ENCODE measurements around the gene PRC1.

The PRC1 gene

DNA sequence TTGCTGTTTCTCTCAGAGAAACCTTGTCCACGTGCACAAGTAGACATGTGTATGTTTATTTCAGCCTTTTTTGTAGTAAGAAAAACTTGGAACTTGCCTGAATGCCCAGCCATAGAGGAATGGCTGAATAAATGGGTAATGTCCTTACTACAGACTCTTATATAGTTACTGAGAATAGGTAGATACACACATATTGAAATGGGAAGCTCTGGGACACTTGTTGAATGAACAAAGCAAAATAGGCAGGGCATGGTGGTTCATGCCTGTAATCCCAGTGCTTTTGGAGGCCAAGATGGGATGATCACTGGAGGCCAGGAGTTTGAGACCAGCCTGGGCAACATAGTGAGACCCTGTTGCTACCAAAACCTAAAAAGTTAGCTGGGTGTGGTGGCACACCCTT is 57.5 kb downstream of the PRC1 start:
- DNase-seq (ENCODE audit: low read depth) = no peak
- TF ChIP-seq, protein P1, sequence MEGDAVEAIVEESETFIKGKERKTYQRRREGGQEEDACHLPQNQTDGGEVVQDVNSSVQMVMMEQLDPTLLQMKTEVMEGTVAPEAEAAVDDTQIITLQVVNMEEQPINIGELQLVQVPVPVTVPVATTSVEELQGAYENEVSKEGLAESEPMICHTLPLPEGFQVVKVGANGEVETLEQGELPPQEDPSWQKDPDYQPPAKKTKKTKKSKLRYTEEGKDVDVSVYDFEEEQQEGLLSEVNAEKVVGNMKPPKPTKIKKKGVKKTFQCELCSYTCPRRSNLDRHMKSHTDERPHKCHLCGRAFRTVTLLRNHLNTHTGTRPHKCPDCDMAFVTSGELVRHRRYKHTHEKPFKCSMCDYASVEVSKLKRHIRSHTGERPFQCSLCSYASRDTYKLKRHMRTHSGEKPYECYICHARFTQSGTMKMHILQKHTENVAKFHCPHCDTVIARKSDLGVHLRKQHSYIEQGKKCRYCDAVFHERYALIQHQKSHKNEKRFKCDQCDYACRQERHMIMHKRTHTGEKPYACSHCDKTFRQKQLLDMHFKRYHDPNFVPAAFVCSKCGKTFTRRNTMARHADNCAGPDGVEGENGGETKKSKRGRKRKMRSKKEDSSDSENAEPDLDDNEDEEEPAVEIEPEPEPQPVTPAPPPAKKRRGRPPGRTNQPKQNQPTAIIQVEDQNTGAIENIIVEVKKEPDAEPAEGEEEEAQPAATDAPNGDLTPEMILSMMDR (conservative IDR thresholded peaks at IDR 0.05; ENCODE audit: control insufficient read depth, insufficient read depth, low read depth, low read length) = no peak
- no peak overlapping the region for H3K4me3 ChIP-seq (ENCODE audit: control insufficient read depth, low read depth, low read length)

DNA sequence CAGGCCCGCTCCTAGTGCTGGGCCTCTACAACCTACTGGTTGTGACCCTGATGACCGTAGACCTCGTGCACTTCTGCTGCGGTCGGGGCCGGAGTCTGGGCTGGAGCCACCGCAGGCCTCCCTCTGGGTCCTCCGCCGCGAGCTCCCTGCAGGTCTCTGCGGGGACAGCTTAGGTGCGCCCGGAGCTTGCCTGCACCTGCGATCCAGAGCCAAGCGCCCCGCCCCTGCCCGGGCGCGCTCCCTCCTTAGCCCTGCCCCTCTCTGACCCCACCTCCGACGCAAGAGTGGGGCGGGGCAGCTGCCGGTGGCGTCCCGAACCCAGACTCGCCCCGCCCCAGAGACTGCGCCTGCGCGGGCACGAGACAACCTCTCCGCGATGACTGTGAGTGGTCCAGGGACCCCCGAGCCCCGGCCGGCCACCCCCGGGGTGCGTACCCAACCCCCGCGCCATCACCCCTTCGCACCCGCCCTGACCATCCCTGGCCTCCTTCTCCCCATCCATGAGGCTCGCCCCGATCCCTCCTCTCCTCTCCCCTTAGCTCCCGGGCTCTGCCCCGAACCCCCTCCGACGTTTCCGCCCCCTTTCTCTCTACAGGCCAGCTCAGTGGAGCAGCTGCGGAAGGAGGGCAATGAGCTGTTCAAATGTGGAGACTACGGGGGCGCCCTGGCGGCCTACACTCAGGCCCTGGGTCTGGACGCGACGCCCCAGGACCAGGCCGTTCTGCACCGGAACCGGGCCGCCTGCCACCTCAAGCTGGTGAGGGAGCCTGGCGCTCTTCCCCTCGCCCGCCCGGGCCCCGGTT is 59.2 kb downstream of the PRC1 start, which contains the start of gene UNC45A:
Gene UNC45A, plus strand, starts transcription at position 337 of the 803 bp plus-strand sequence. Its CDS starts 40 bp downstream, at position 377.
- peak within 1 kb of the TSS; percentile 77 for H3K4me3 ChIP-seq (ENCODE audit: control insufficient read depth, low read depth, low read length)
- DNase-seq (ENCODE audit: low read depth) = peak; percentile 78

DNA sequence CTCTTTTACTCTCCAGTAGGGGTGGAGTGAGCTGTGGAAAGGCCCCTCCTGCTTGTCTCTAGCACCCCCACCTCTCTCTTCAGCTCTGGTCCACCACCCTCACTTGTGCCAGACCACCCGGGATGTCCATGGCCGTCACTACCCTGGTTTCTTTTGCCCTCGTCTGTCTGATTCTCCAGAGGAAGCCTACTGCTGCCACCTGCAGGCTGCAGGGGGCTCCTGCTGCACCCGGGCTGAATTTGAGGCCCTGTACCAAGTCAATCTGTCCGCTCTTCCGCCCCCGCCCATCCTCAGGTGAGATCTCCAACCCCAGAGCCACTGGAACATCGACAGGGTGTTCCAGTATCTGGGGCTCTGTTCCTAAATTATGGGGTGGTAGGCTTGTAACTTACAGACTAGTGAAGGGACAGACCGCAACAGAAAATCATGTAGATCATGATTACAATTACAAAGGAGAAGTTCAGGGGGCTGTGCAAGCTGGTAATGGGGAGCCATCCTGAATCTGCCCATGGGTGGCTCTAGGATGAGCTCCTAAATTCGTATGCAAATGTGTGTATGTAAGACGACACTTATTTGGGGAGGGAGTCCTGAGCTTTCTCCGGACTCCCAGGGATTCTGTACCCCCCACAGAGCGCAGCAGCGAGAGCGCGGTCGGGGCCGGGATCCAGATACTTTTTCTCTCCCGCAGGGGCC is 59.9 kb downstream of the PRC1 start:
- TF ChIP-seq, protein P1 (conservative IDR thresholded peaks at IDR 0.05; ENCODE audit: control insufficient read depth, insufficient read depth, low read depth, low read length) = peak; percentile 86
- peak overlapping the region; percentile 77 for H3K4me3 ChIP-seq (ENCODE audit: control insufficient read depth, low read depth, low read length)
- DNase-seq (ENCODE audit: low read depth) = peak; percentile 80

More for the DNA sequence above, 59.2 kb downstream of the PRC1 start, which contains the start of gene UNC45A:
- TF ChIP-seq, protein P1 (conservative IDR thresholded peaks at IDR 0.05; ENCODE audit: control insufficient read depth, insufficient read depth, low read depth, low read length) = no peak

DNA sequence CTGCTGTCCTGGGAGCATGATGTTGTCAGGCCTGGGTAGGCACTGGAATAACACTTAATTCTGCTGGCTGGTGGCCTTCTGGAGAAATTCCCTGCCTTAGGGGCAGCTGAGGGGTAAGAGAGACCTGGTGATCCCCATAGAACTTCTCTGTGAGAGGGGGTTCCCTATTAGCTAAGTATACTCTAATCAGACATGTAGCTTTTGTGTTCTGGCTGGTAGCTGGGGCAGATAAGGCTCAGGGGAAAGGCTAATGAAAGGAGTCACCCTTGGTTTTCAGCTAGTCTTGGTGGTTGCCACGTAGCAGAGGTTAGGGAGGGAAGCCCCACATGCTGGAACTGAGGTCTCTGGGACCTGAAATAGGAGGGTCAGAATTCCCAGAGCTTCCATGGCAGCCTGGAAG is 61.0 kb downstream of the PRC1 start:
- TF ChIP-seq, protein P1 (conservative IDR thresholded peaks at IDR 0.05; ENCODE audit: control insufficient read depth, insufficient read depth, low read depth, low read length) = no peak
- no peak overlapping the region for H3K4me3 ChIP-seq (ENCODE audit: control insufficient read depth, low read depth, low read length)
- no peak for DNase-seq (ENCODE audit: low read depth)

DNA sequence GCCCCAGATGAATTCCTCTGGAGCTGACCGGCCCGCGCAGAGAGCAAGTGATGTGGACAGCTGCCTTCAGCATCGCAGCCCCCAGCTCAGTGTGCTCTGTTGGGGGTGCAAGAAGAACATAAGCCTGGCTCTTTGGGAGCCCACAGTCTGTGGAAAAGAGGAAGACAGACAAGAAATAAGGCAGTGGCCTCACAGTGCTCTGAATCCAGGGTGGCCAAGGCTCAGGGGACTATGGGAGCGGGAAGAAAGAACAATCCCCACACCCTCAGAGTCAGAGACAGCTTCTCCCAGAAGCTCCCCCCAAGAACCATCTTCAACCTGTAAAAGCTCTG is 61.7 kb downstream of the PRC1 start:
- TF ChIP-seq, protein P1 (conservative IDR thresholded peaks at IDR 0.05; ENCODE audit: control insufficient read depth, insufficient read depth, low read depth, low read length) = no peak
- H3K4me3 ChIP-seq (ENCODE audit: control insufficient read depth, low read depth, low read length) = no peak overlapping the region

DNA sequence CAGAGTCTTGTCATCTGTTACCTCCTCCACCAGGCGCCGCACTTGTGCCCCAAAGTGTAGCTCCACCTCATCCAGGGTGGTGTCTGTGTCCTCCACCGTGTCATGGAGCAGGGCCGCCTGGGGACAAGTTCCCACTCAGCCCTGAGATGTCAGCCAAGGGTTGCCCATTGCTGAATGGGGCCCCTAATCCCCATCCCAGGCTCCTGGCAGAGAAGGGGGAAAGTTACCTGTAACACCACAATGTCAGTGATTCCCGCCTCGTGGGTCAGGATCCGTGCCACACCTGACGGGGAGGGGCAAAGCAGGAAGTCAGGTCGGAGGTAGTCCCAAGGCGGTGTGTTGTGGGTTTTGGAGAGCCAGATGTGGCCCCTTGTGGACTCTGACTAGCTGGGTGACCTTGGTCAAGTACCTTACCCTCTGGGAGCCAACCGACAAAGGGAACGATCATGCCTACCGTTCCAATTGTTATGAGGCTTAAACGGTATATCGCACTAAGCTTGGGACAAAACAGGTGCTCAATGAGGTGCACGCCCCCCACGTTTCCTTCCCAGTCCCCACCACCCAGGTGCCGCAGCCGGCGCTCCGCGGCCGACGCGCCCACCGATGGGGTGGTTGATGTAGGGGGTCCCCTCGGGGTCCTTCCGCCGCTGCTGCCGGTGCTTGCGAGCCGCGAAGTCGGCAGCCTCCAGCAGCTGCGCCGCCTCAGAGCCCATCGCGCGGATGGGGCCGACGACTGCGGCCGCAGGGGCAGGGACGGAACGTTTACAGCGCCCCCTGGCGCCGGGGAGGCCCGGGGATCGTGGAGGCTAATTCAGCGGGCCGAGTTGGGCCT is 62.3 kb downstream of the PRC1 start, which contains the start of gene HDDC3:
Gene HDDC3, minus strand, starts transcription at position 722 of the 832 bp plus-strand sequence. Its CDS starts 9 bp downstream, at position 713.
- TF ChIP-seq, protein P1 (conservative IDR thresholded peaks at IDR 0.05; ENCODE audit: control insufficient read depth, insufficient read depth, low read depth, low read length) = peak; percentile 64
- DNase-seq (ENCODE audit: low read depth) = peak; percentile 76
- peak within 1 kb of the TSS; percentile 83 for H3K4me3 ChIP-seq (ENCODE audit: control insufficient read depth, low read depth, low read length)

More for the DNA sequence above, 61.7 kb downstream of the PRC1 start:
- DNase-seq (ENCODE audit: low read depth) = no peak
